IPS-NIHi11 (cell line): ENCODE results near the gene DMPK.

Source experiments
- DNase-seq: peaks from one replicate; pipeline ENCODE4 v3.0.0; 2012; ENCODE audit warnings: mixed read lengths, low spot score

Gene DMPK

GRCh38 chr19:45782162-45782691, at the start of gene DMPK:
Gene DMPK, minus strand, starts transcription at chr19:45782490. Its CDS starts 138 bp downstream, at chr19:45782352.
- peak; percentile 52 for DNase-seq

GRCh38 chr19:45828945-45829344, 46.7 kb upstream of the DMPK start:
- DNase-seq = no peak

GRCh38 chr19:45828523-45828922, 46.2 kb upstream of the DMPK start:
- no peak for DNase-seq

GRCh38 chr19:45827459-45828093, 45.3 kb upstream of the DMPK start:
- DNase-seq = no peak

- DNase-seq = no peak
Observed at GRCh38 chr19:45826934-45827333, 44.6 kb upstream of the DMPK start.

- no peak for DNase-seq
Observed at GRCh38 chr19:45825917-45826893, 43.9 kb upstream of the DMPK start.

- no peak for DNase-seq
Observed at GRCh38 chr19:45825263-45825605, 42.9 kb upstream of the DMPK start.

GRCh38 chr19:45824531-45825262, 42.4 kb upstream of the DMPK start:
- no peak for DNase-seq

- no peak for DNase-seq
Observed at GRCh38 chr19:45824041-45824471, 41.8 kb upstream of the DMPK start.

GRCh38 chr19:45823182-45823581, 40.9 kb upstream of the DMPK start:
- no peak for DNase-seq

GRCh38 chr19:45822716-45823115, 40.4 kb upstream of the DMPK start:
- no peak for DNase-seq

- no peak for DNase-seq
Observed at GRCh38 chr19:45821570-45821969, 39.3 kb upstream of the DMPK start.

- DNase-seq = no peak
Observed at GRCh38 chr19:45821103-45821521, 38.8 kb upstream of the DMPK start.

- DNase-seq = no peak
Observed at GRCh38 chr19:45820413-45821102, 38.3 kb upstream of the DMPK start.

GRCh38 chr19:45819769-45820168, 37.5 kb upstream of the DMPK start:
- no peak for DNase-seq

GRCh38 chr19:45817725-45818301, 35.5 kb upstream of the DMPK start:
- peak; percentile 67 for DNase-seq

- peak; percentile 97 for DNase-seq
Observed at GRCh38 chr19:45817010-45817724, 34.9 kb upstream of the DMPK start.

GRCh38 chr19:45816236-45817009, 34.1 kb upstream of the DMPK start:
- no peak for DNase-seq

GRCh38 chr19:45815481-45816216, 33.4 kb upstream of the DMPK start:
- peak; percentile 86 for DNase-seq
